Lung (tissue), 12 donors: ENCODE results near the gene POM121L2. TPM values are rescaled to one million over a fixed set of nuclear protein-coding genes. Genes with fewer than 3 reads are reported as not detected.

Source experiments
- ATAC-seq: fragments of 200-7000 bp; cut with Tn5 transposase; one replicate; pipeline ENCODE4 v1.9.1; 2020; ENCODE audit warnings: moderate number of reproducible peaks; ENCODE audit not compliant: insufficient read depth, low FRiP score
- DNase-seq, 3 donors: peaks; one replicate each; pipeline ENCODE4 v3.0.0-alpha.2; 2013 to 2017
- H3K27ac ChIP-seq, 2 donors: one replicate each; pipeline ENCODE4 v1.5.1; 2013; ENCODE audit warnings: mild to moderate bottlenecking in 2 of 2, moderate library complexity in 2 of 2, control low read depth in 1 of 2, inconsistent platforms in 1 of 2, low read depth in 1 of 2, low read length in 1 of 2
- H3K27me3 ChIP-seq, 3 donors: one replicate each; pipeline ENCODE4 v1.5.1; 2013; ENCODE audit warnings: low read length in 2 of 3; ENCODE audit not compliant: control insufficient read depth in 3 of 3, insufficient read depth in 3 of 3
- H3K36me3 ChIP-seq, 4 donors: one replicate each; pipeline ENCODE4 v1.5.1; 2013; ENCODE audit warnings: low read length in 4 of 4, mild to moderate bottlenecking in 1 of 4, moderate library complexity in 1 of 4; ENCODE audit not compliant: control insufficient read depth in 4 of 4, insufficient read depth in 4 of 4
- H3K4me1 ChIP-seq, 5 donors: one replicate each; pipeline ENCODE4 v1.5.1; 2013; ENCODE audit warnings: low read length in 5 of 5, mild to moderate bottlenecking in 2 of 5, moderate library complexity in 1 of 5; ENCODE audit not compliant: control insufficient read depth in 5 of 5, insufficient read depth in 5 of 5
- H3K4me3 ChIP-seq: one replicate; pipeline ENCODE4 v1.5.1; 2013; ENCODE audit warnings: mild to moderate bottlenecking, control low read depth, moderate library complexity
- H3K9ac ChIP-seq, 2 donors: one replicate each; pipeline ENCODE4 v1.5.1; 2013; ENCODE audit warnings: low read length in 2 of 2, control low read depth in 1 of 2; ENCODE audit not compliant: insufficient read depth in 1 of 2
- H3K9me3 ChIP-seq, 4 donors: one replicate each; pipeline ENCODE4 v1.5.1; 2013; ENCODE audit warnings: low read length in 3 of 4, mild to moderate bottlenecking in 1 of 4, moderate library complexity in 1 of 4; ENCODE audit not compliant: control insufficient read depth in 4 of 4, insufficient read depth in 3 of 4
- CTCF ChIP-seq: IDR thresholded peaks from 2 replicates; pipeline ENCODE4 v1.5.1; 2012; ENCODE audit warnings: mild to moderate bottlenecking; ENCODE audit errors: control extremely low read depth, extremely low read depth
- WGBS, 2 donors: extraction: QIAGEN DNeasy Blood & Tissue Kit; methylation state at CpG; one replicate each; pipeline ENCODE4 v1.1.7; 2013; 5-methylcytosine and 5-hydroxymethylcytosine counted together
- polyA plus RNA-seq, 2 donors: library from polyadenylated mRNA; stranded (reverse); fragments of 200-250 nt; gene quantifications; one replicate each; pipeline ENCODE4 v1.2.1, GENCODE V29; 2013
- total RNA-seq, 2 donors: library from RNA; depleted of rRNA in 1 of 2; stranded (reverse); fragments of >200 nt in 1 of 2; gene quantifications; one replicate each; pipeline ENCODE4 v1.2.1, GENCODE V29; 2014 to 2021
- donor health status: control.
- donor health status: control.
- donor health status: Bipolar disorder and iron deficiency.
- donor health status: healthy.
- donor health status: DM: yes; HTN: yes; CAD: no.

POM121L2 gene
- total and polyA plus RNA-seq, 4 donors = not detected

- Histone ChIP-seq H3K4me1 (no peaks in the 10 kb centered on the region), H3K9me3 (peaks cover 0 to 6% (median under 1%) of the 10 kb centered on the region in 4 donors), H3K4me3 (no peak overlapping the region), H3K9ac (no peak overlapping the region), H3K36me3 (peaks cover 0 to 2% (median 0%) of the 10 kb centered on the region in 4 donors), H3K27ac (no peak overlapping the region), H3K27me3 (no peaks in the 10 kb centered on the region)
- 84 to 92% methylated on average over 4 of the region's 4 CpGs for WGBS, 2 donors
- DNase-seq (no peak), ATAC-seq (no peak)
- TF ChIP-seq CTCF = no peak
Measured at GRCh38 chr6:27352850-27353249, 40.8 kb upstream of the POM121L2 start.

- H3K27me3 ChIP-seq = peaks cover 4 to 31% (median 24%) of the 10 kb centered on the region in 3 donors
Measured at GRCh38 chr6:27334141-27334540, 22.1 kb upstream of the POM121L2 start.

GRCh38 chr6:27333642-27334040, 21.6 kb upstream of the POM121L2 start:
- H3K27ac ChIP-seq = no peak overlapping the region
- no peak overlapping the region for H3K9ac ChIP-seq
- no peak for TF ChIP-seq CTCF
- peaks cover 0 to 3% (median 0%) of the 10 kb centered on the region in 5 donors for H3K4me1 ChIP-seq
- H3K27me3 ChIP-seq = peaks cover 4 to 31% (median 24%) of the 10 kb centered on the region in 3 donors
- H3K36me3 ChIP-seq = no peaks in the 10 kb centered on the region
- H3K4me3 ChIP-seq = no peak overlapping the region
- no peak for DNase-seq
- ATAC-seq = no peak
- WGBS, 2 donors = 51 to 58% methylated on average over 3 of the region's 3 CpGs
- peaks cover 0 to 4% (median 1%) of the 10 kb centered on the region in 4 donors for H3K9me3 ChIP-seq

More at GRCh38 chr6:27334141-27334540, 22.1 kb upstream of the POM121L2 start:
- Histone ChIP-seq H3K9me3 (peaks cover 0 to 4% (median 1%) of the 10 kb centered on the region in 4 donors), H3K4me1 (peaks cover 0 to 3% (median 0%) of the 10 kb centered on the region in 5 donors), H3K9ac (no peak overlapping the region), H3K27ac (no peak overlapping the region), H3K4me3 (no peak overlapping the region), H3K36me3 (no peaks in the 10 kb centered on the region)
- 40 to 49% methylated on average over 10 of the region's 10 CpGs for WGBS, 2 donors
- no peak for DNase-seq
- TF ChIP-seq CTCF = no peak
- ATAC-seq = no peak
